Femur (tissue), 1 donor: Measurements from ENCODE around the gene IL5RA.

Experiments used
- DNase-seq: peaks from one replicate; pipeline ENCODE4 v3.0.0-alpha.2; 2017

Gene IL5RA

GRCh38 chr3:3064297-3064696, 45.9 kb downstream of the IL5RA start:
- no peak for DNase-seq

DNA sequence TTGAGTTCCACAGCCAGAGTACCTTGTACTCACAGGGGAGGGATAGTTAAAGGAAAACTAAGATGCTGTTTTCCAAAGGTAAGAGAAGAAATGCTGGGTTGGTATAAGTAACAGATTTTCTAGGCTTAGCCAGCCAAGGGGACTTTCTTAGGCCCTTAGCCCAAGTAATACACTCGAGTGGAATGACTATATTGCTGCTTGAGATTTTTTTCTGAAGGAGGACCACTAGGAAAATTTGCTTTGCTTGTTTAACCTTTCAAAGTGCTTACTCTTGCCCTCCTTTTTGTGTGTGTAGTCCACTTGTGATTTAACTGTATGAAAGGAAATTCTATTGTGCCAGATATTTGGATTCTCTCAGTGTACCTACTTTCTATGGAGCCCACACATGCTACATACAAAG, 50.5 kb downstream of the IL5RA start:
- DNase-seq: no peak

GRCh38 chr3:3053974-3054373, 56.2 kb downstream of the IL5RA start:
- no peak for DNase-seq

DNA sequence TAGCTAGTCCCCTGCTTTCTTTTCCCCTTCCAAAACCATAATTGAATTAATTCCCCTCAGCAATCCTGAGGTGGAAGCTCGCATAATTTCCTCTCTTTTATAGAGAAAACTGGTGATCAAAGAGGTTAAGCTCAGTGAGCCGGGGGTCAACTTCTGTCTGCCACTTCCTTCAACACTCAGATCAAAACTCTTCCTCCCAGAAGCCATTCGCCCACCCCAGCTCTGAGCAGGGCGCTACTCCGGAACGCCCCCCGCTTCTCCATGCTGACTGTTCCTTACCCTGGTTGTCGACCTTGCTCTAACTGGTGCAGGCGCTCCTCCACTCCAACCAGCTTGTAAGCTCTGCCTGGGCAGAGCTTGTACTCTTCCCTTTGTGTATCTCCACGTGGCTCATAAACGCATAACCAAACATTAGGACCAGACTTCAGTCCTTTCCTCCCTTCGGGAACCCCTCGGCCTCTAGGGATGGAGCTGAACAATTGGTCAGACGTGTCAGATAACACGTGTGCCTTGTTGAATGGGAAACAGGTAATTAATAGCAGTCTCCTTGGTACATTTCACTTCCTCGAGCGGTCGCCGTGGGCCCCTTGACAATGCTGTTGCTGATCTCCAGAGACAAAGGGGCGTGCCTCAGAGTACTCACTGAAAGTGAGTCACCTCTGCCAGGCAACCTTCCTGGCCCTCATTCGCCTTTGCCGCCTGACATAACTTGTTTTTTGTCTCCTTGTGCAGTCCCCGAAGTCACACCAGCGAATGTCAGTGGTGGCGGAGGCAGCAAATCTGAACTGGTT, 71.8 kb downstream of the IL5RA start:
- no peak for DNase-seq

DNA sequence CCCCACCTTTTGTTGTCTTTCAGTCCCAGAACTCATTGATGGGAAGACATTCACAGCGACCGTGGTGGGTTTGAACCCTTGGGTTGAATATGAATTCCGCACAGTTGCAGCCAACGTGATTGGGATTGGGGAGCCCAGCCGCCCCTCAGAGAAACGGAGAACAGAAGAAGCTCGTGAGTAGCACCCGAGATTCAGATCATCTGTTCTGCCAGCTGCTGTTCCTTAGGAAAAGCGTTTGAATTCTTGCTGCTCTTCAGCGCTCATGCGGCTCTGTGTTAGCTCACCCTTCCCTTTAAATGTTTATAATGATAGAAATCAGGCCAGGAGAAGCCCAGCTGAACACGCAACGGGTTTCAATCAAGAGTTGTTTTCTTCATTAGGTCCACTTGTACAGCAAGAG, 73.0 kb downstream of the IL5RA start:
- DNase-seq: no peak

DNA sequence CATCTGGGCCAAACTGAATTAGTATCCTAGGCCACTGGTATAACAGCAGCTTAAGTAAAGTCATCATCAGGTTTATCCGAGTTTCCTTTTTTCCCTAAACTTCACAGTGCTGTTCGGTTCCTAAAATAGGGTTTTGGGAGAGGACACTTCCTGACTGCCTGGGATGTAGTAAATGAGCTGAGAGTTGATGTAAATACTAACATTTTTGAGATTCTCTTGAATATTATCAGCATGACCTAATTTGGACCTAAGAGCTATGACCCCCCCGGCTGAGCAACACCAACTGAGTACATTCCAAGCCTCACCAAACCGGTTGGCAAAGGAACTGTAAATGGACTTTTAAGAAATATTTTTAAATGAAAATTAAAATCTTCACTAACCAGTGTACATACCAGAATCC, 78.8 kb downstream of the IL5RA start:
- no peak for DNase-seq

DNA sequence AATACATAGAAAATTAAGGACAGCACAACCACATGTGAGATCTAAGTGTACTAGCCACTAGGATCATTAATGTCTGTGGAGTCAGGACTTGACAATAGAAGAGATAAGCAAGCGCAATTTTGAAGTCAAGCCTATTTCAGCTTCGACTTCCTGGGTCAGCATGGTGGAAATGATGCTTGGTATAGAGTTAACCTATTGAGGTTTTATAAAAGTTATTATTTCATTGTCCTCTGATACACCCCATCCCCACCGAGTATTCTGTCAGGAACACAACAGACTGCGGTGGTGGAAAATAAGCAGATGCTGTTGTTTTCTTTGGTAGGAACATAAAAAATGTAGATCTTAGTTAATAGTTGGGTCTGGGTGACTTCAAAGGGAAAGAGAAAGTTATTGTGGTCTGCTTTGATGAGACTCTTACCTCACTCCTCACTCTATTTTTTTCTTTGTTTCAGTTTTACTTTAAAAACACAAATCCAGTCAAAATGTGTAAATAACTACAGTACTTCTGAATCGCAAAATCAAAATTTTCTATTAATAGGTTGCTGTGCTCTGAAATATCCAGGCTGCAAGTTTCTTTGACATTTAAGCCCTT, 82.1 kb downstream of the IL5RA start:
- no peak for DNase-seq

DNA sequence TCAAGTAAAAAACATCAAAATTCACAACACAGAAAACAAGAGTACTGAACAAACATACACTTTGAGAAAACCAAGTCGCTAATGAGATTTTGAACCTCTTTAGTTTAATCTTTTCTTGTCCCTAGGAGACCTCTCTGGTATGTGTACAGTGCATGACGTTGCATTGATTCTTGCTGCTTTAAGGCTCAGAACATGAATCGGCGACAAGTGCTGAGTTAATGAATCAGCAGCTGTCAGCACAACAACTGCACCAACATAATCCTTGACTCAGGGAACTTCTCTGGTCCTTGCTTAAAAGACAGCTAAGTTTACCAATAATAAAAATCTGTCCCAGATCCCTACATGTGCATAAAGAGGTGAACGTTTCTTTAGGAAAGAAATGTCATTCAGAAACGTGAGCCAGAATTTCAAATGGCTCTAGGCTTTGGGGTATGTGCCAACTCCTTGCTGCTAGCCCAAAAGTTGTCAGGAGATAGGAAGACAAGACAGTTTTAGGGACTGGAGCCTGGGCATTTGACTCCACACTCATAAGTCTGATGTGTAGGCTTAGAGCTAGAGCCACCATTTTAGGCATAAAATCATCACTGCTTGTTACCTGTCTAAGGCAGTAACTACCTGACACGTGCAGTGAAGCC, 86.9 kb downstream of the IL5RA start:
- no peak for DNase-seq

GRCh38 chr3:3020209-3020608, 90.0 kb downstream of the IL5RA start:
- DNase-seq: no peak
